Astrocyte (in vitro differentiated cells and primary cell): ENCODE results near the gene ZNF200. TPM values are rescaled to one million over a fixed set of nuclear protein-coding genes. Genes with fewer than 3 reads are reported as not detected.
A peak's percentile ranks its signal among the peaks of the same experiment; 100 is the strongest.

ENCODE experiments used
- DNase-seq: peaks from one replicate; pipeline ENCODE4 v3.0.0-alpha.2; 2010; ENCODE audit warnings: low read depth
- FAIRE-seq: peaks from 2 replicates; lab custom pipeline; 2011; peaks lifted over from hg19 to GRCh38; lab: Jason Lieb, UNC
- H2AFZ ChIP-seq: 2 replicates; pipeline ENCODE4 v1.6.0; 2012; ENCODE audit warnings: low read depth, low read length, inconsistent platforms
- H3K27ac ChIP-seq: 2 replicates; pipeline ENCODE4 v1.5.1; 2011; ENCODE audit warnings: low read depth, low read length, inconsistent platforms
- H3K27me3 ChIP-seq: 2 replicates; pipeline ENCODE4 v1.6.0; 2011; ENCODE audit warnings: low read length, inconsistent platforms; ENCODE audit not compliant: insufficient read depth
- H3K36me3 ChIP-seq: 2 replicates; pipeline ENCODE4 v1.5.1; 2011; ENCODE audit warnings: low read length, inconsistent platforms; ENCODE audit not compliant: insufficient read depth
- H3K4me1 ChIP-seq: 2 replicates; pipeline ENCODE4 v1.5.1; 2011; ENCODE audit warnings: low read length, inconsistent platforms; ENCODE audit not compliant: insufficient read depth
- H3K4me2 ChIP-seq: 2 replicates; pipeline ENCODE4 v1.6.0; 2012; ENCODE audit warnings: low read length, inconsistent platforms
- H3K4me3 ChIP-seq: 2 replicates; pipeline ENCODE4 v1.5.1; 2011; ENCODE audit warnings: low read depth, mild to moderate bottlenecking, low read length, inconsistent platforms; ENCODE audit not compliant: insufficient read depth
- H3K79me2 ChIP-seq: 2 replicates; pipeline ENCODE4 v1.6.0; 2012; ENCODE audit warnings: mild to moderate bottlenecking, low read length, inconsistent platforms; ENCODE audit not compliant: insufficient read depth
- H3K9ac ChIP-seq: 2 replicates; pipeline ENCODE4 v1.6.0; 2012; ENCODE audit warnings: mild to moderate bottlenecking, low read length, inconsistent platforms
- H3K9me3 ChIP-seq: 2 replicates; pipeline ENCODE4 v1.5.1; 2012; ENCODE audit warnings: low read depth, mild to moderate bottlenecking, low read length, inconsistent platforms; ENCODE audit not compliant: insufficient read depth
- H4K20me1 ChIP-seq: 2 replicates; pipeline ENCODE4 v1.6.0; 2012; ENCODE audit warnings: low read length, inconsistent platforms; ENCODE audit not compliant: insufficient read depth
- H3K27ac Mint-ChIP-seq: one replicate; pipeline ENCODE4 v1.8.0; 2021; ENCODE audit warnings: mild to moderate bottlenecking, mixed read lengths; ENCODE audit not compliant: unreplicated experiment
- H3K27me3 Mint-ChIP-seq: one replicate; pipeline ENCODE4 v1.8.0; 2021; ENCODE audit warnings: low read depth, mixed read lengths; ENCODE audit not compliant: unreplicated experiment
- H3K36me3 Mint-ChIP-seq: one replicate; pipeline ENCODE4 v1.8.0; 2021; ENCODE audit warnings: low read depth, mixed read lengths; ENCODE audit not compliant: unreplicated experiment
- H3K4me1 Mint-ChIP-seq: one replicate; pipeline ENCODE4 v1.8.0; 2021; ENCODE audit warnings: low read depth, mixed read lengths; ENCODE audit not compliant: unreplicated experiment
- H3K4me3 Mint-ChIP-seq: one replicate; pipeline ENCODE4 v1.8.0; 2021; ENCODE audit warnings: mild to moderate bottlenecking, moderate library complexity, mixed read lengths; ENCODE audit not compliant: unreplicated experiment
- H3K9me3 Mint-ChIP-seq: one replicate; pipeline ENCODE4 v1.8.0; 2021; ENCODE audit warnings: mild to moderate bottlenecking, mixed read lengths; ENCODE audit not compliant: unreplicated experiment
- CTCF ChIP-seq: IDR thresholded peaks from 2 replicates; pipeline ENCODE4 v1.5.1; 2011; ENCODE audit warnings: low read depth, mild to moderate bottlenecking, inconsistent platforms, low read length, moderate library complexity; ENCODE audit not compliant: insufficient read depth
- EZH2 ChIP-seq: IDR thresholded peaks from 2 replicates; pipeline ENCODE4 v1.6.1; 2012; ENCODE audit warnings: mild to moderate bottlenecking, low read length, inconsistent platforms; ENCODE audit not compliant: insufficient read depth
- total RNA-seq: library from RNA; stranded (reverse); gene quantifications from 2 replicates; pipeline ENCODE4 v1.2.1, GENCODE V29; 2021

The ZNF200 gene
- total RNA-seq, 1 donor from 2014 or later, result 9.2 TPM

GRCh38 chr16:3216263-3216640 lies 18.7 kb downstream of the ZNF200 start:
- Mint-ChIP-seq H3K27me3 (peaks cover 25% of the 10 kb centered on the region), H3K4me1 (no peaks in the 10 kb centered on the region), H3K4me3 (no peak overlapping the region), H3K9me3 (peaks cover 21% of the 10 kb centered on the region), H3K36me3 (no peaks in the 10 kb centered on the region), H3K27ac (no peak overlapping the region)
- H2AFZ ChIP-seq, result no peak overlapping the region
- H4K20me1 ChIP-seq, result no peaks in the 10 kb centered on the region
- H3K9me3 ChIP-seq, result peaks cover under 1% of the 10 kb centered on the region
- no peaks in the 10 kb centered on the region for H3K79me2 ChIP-seq
- TF ChIP-seq EZH2 (no peak), CTCF (no peak)
- H3K27me3 ChIP-seq, result no peaks in the 10 kb centered on the region
- no peak overlapping the region for H3K27ac ChIP-seq
- H3K36me3 ChIP-seq, result no peaks in the 10 kb centered on the region
- FAIRE-seq (no peak), DNase-seq (no peak)
- H3K9ac ChIP-seq, result no peak overlapping the region
- no peak overlapping the region for H3K4me3 ChIP-seq
- no peaks in the 10 kb centered on the region for H3K4me1 ChIP-seq
- H3K4me2 ChIP-seq, result no peak overlapping the region

- no peak for DNase-seq
- H4K20me1 ChIP-seq, result no peaks in the 10 kb centered on the region
- no peaks in the 10 kb centered on the region for H3K9me3 ChIP-seq
- Mint-ChIP-seq H3K27me3 (peaks cover 25% of the 10 kb centered on the region), H3K4me1 (no peaks in the 10 kb centered on the region), H3K27ac (no peak overlapping the region), H3K36me3 (no peaks in the 10 kb centered on the region), H3K4me3 (no peak overlapping the region), H3K9me3 (peaks cover 17% of the 10 kb centered on the region)
- no peak for TF ChIP-seq CTCF
- TF ChIP-seq EZH2, result no peak
- H3K36me3 ChIP-seq, result no peaks in the 10 kb centered on the region
- no peaks in the 10 kb centered on the region for H3K4me1 ChIP-seq
- H3K27me3 ChIP-seq, result no peaks in the 10 kb centered on the region
- H3K27ac ChIP-seq, result no peak overlapping the region
- no peaks in the 10 kb centered on the region for H3K79me2 ChIP-seq
- no peak overlapping the region for H3K9ac ChIP-seq
- no peak overlapping the region for H2AFZ ChIP-seq
- no peak overlapping the region for H3K4me2 ChIP-seq
- FAIRE-seq, result no peak
- no peak overlapping the region for H3K4me3 ChIP-seq
These were observed 19.2 kb downstream of the ZNF200 start for GRCh38 chr16:3215601-3216262.

- H3K9ac ChIP-seq, result no peak overlapping the region
- H3K9me3 ChIP-seq, result no peaks in the 10 kb centered on the region
- H3K4me1 ChIP-seq, result no peaks in the 10 kb centered on the region
- no peak overlapping the region for H2AFZ ChIP-seq
- H3K4me3 ChIP-seq, result no peak overlapping the region
- no peaks in the 10 kb centered on the region for H3K79me2 ChIP-seq
- H3K27ac Mint-ChIP-seq, result no peak overlapping the region
- H3K27me3 Mint-ChIP-seq, result peaks cover 25% of the 10 kb centered on the region
- FAIRE-seq, result no peak
- no peaks in the 10 kb centered on the region for H3K27me3 ChIP-seq
- H3K4me1 Mint-ChIP-seq, result no peaks in the 10 kb centered on the region
- peak; percentile 1 for DNase-seq
- no peak overlapping the region for H3K27ac ChIP-seq
- H3K36me3 ChIP-seq, result no peaks in the 10 kb centered on the region
- H3K36me3 Mint-ChIP-seq, result no peaks in the 10 kb centered on the region
- no peak overlapping the region for H3K4me3 Mint-ChIP-seq
- TF ChIP-seq EZH2 (no peak), CTCF (no peak)
- H3K4me2 ChIP-seq, result no peak overlapping the region
- H4K20me1 ChIP-seq, result no peaks in the 10 kb centered on the region
- peaks cover 21% of the 10 kb centered on the region for H3K9me3 Mint-ChIP-seq
These were observed 19.9 kb downstream of the ZNF200 start for GRCh38 chr16:3214904-3215600.
